Stimulated activated CD4-positive, alpha-beta T cell treated with anti-CD3 and anti-CD28 coated beads, Interleukin-15, amount 100 ng/mL, for 24 hours (primary cell): ENCODE data around the gene PHF14.

ENCODE experiments used
- DNase-seq: peaks from one replicate; pipeline ENCODE4 v3.0.0-alpha.2; 2020

PHF14 gene

GRCh38 chr7:11177793-11178192, 204.1 kb downstream of the PHF14 start:
- no peak for DNase-seq

GRCh38 chr7:11181590-11181989, 207.9 kb downstream of the PHF14 start:
- no peak for DNase-seq

GRCh38 chr7:11182736-11183135, 209.1 kb downstream of the PHF14 start:
- no peak for DNase-seq

DNA sequence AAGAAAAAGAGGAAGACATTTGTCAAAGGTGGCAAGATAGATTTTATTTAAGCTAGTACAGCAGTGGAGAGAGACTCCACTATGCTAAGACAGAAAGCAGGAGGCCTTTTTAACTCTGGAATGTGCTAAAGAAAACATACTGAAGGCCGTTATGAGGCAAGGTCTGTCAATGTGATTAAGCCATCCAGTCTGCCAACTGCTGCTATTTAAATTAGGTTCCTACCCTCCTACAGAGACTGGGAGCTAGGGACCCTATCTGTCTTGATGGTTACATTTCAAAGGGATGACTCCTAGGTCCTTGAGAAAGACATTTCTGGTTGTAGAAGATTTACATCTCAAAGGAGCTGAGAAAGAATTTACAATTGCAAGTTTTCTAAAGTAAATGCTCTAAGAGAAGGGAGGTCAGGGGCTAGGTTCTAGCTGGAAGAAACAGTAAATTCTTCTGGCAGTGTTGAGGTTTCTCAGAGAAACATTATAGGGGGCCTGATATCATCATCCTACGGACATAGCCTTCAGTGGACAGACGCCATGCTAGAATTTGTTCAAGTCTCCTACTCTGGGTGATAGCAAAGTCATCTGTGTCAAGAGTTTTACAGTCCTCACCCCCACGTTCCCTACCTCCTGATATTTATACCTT, 211.6 kb downstream of the PHF14 start:
- no peak for DNase-seq

DNA sequence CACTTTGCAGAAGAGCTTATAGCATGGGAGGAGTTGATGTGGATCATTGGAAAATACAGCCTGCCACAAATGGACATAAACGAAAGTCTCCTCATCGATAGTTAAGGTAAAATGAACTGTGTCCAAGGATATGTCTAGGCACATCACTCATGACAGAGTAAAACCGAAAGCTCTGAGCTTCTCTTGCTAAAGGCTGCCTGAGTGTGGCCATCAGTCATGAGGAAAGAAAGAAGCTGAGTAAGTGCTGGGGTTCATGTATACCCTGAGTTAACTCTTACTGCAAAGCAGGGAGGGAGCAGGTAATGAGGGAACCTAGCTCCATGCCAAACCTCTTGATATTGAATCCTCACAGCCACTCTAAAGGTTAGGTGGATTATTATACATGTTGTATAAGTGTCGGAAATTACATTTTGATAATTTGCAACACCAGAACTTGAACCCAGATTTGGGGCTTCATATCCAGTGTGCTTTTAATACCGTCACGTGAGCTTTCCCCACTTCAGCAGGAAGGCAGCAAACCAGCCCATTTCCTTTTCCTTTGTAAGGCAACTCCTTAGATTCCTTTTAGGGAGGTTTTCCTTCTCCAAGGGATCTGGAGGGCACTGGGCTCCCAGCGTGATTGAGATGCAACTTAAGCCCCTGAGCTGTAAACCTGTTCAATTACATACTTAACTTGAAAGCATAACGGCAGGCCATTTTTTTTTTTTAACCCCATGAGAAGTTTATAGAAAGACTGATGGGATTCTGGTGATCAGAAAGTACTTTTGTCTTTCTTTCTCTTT, 215.0 kb downstream of the PHF14 start:
- no peak for DNase-seq

GRCh38 chr7:11191081-11191480, 217.4 kb downstream of the PHF14 start:
- no peak for DNase-seq

DNA sequence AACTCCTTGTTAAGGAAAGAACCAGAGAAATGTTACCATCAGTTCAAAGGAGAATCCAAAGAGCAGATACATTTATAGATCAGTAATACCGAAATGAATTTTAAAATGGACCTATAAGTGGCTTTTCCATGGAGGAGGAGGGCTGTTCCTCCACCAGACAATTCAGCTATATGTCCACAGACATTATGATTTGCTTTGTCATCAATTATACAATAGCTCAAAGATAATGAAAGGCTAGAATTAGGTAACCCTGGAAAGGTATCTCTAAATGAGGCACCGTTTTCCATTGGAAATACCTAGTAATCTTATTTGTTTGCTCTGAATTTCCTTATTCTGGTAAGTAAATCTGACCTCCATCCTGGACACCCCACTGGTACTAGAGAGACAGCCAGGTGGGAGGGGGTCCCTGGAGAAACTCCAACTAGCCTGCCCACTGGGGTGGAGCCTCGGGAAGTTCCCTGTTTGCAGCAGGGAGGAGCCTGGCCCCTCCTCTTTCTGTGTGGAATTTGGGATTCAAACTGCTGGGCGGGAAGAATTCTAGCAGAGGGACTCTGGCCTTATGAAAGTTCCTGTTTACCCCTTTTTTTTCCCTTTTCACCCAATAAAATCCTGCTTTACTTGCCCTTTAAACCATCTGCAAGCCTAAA, 218.0 kb downstream of the PHF14 start:
- DNase-seq = no peak

GRCh38 chr7:11192506-11192905, 218.8 kb downstream of the PHF14 start:
- DNase-seq = no peak

DNA sequence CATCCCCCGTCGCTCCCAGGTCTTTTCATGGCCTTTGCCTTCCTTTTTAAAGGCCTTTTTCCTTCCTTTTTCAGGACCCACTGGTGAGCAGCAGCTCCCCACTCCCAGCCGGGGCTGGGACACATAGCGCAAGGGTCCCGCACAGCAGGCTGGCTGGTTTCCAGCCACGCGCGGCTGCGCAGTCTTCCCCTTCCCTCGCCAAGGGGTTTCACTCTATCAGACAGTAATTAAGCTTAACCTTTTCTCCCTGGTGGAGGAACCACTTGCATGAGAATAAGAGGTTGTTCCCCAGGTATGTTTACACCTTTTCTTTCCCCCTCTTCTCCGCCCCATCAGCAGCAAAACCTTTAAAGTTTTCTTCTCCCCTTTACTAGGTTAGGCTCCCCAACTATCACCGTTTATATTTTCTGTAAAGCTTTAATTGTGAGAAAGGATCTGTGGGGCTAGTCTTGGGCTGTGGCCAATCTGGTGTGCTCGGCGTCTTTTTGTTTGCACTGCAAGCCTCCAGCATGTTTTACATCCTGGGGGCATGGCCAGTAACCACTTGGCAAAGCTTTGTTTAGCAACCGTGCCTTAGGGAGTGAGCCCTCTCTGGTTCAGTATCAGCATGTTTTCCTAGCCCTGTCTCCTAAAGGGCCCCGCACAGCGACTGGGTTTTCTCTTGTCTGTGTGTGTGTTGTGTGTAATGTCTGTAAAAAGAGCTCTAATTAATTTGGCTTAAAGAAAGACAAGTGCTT, 219.6 kb downstream of the PHF14 start:
- no peak for DNase-seq

GRCh38 chr7:11193888-11194287, 220.2 kb downstream of the PHF14 start:
- DNase-seq = no peak

- no peak for DNase-seq
These were observed 220.8 kb downstream of the PHF14 start for GRCh38 chr7:11194492-11194891.

DNA sequence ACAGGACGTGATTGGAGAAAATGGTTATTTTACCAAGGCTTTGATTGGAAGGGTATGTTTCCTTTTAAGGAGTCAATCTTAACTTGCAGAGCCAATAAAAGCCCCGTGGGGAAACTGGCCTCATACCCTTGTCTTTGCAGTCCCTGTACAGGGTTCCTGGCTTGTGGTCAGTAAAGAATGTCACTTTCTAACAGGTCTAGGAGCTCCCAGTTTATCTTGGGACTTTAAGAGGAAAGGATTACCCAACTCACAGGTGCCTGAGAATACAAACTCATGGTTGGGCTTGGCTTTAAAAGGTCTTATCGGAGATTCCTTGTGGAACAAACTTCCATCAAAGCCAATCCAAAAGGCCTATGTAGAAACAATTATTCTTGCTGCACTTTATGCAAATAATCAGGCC, 221.8 kb downstream of the PHF14 start:
- no peak for DNase-seq

GRCh38 chr7:11196143-11196542, 222.5 kb downstream of the PHF14 start:
- no peak for DNase-seq

DNA sequence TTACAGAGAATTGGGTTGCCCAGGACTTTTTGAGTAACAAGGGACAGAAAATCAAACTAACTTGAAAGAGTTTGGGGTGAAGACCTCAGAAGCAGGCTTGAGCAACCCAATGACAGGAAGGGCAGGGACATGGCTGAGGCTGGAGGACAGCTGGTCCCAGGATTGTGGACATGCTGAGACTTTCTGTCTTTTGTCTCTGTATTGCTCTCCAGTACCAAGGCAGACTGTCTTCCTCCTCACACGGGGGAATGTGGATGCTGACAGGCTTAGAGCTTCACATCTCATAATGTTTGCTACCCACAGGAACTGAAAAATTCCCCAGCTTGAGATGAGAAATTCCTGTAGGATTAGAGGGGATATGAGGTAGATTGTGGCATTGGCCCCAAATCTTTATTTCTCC, 229.6 kb downstream of the PHF14 start:
- no peak for DNase-seq

DNA sequence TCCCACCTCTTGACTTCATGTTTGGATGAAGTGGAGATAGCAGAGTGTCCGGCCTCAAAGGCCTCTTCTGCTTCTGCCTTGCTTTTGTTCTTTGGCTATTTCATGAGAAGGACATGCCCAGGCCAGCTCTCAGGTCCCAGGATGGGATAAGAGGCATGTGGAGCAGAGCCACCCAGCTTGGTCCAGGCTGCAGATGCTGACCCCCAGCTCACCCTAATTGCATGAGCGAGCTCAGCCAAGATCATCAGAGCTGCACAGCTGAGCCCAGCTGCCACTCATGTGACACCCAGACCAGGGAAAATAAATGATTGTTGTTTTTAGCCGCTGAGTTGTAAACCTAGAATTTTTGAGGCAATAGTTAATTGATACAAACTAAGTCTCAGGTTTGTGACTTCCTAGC, 230.0 kb downstream of the PHF14 start:
- DNase-seq = no peak

- no peak for DNase-seq
These were observed 232.7 kb downstream of the PHF14 start for GRCh38 chr7:11206177-11206899.

GRCh38 chr7:11207565-11207964, 233.9 kb downstream of the PHF14 start:
- DNase-seq = no peak

DNA sequence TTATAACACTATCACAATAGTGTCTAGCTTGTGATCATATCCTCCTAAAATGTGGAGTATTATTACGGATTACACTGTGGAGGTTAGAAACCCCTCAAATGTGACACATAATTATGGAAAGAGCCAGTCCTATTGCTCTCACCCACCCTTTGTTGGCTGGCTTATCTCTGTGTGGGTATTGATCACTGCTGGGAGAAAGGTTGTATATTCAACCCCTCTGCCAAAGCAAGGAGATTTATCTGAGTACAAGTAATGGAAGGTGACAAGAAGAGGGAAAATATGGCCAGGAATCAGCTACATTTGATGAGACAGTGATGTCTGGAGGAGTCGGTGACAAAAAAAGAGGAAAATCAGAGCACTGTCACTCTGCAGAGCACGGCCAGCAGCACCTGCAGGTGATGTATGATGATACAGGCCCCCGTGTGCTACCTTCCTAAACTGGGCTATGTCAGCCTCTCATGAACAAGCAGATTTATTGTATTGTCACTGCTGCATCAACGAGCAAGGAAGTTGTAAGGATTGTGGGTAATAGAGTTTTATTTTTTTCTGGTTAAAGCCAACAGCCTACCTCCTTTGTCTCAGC, 235.3 kb downstream of the PHF14 start:
- DNase-seq = no peak

DNA sequence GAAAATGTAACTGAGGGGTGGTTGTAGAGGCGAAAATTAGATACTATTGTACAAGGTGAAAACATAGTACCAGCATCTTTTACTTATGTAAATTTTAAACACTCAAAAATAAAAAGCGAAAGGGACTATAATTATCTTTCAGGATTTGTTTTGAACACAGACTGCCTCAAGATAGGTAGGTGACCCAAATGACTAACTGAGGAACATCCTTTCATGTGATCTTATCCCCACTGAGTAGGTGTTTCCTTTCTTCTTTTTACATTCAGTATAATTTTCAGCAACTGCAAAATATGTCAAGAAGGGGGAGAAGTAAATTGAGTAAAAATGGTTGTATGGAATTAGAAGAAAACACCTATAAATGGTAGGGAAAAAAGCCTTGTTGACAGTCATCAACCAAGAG, 236.7 kb downstream of the PHF14 start:
- no peak for DNase-seq

- peak; percentile 54 for DNase-seq
These were observed 238.5 kb downstream of the PHF14 start for GRCh38 chr7:11212080-11212711.

DNA sequence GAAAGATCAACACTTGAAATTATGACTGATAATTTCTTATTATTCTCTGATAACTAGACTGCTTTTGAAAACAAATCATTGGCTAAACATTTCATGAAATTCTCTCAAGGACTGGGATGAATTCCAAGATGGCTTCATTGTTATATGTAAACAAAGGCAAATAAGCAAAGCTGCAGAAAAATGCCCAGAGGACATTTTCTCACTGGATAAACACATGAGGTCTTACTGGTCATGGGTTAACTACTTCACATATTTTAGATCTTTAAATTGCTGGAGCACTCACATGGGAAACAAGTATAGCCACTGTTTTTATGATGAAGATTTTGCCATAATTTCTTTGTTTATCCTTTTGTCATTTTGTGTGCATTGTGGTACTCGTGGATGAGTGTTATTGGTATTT, 239.1 kb downstream of the PHF14 start:
- DNase-seq = no peak

DNA sequence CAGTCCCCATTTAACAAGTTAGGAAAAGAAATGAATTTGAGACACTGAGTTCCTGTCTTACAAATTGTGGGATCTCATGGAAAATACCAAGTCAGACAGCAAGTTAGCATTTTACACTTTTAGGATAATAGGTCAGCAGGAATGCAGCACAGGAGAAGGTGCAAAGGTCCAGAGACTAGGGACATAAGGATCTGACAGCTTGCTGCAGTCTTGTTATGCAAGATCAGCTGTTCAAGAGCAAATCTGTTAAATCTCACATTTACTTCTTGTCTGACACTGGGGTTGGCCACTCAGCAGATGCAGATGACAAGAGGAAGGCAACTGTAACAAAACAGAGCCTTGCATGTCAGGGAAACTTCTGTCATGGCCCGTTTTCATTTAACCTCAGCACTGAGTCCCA, 239.6 kb downstream of the PHF14 start:
- no peak for DNase-seq
